Fibroblast of villous mesenchyme (primary cell): Measurements from ENCODE around the gene HS3ST3A1. TPM values are rescaled to one million over a fixed set of nuclear protein-coding genes. Genes with fewer than 3 reads are reported as not detected.

Experiments
- DNase-seq: peaks from one replicate; pipeline ENCODE4 v3.0.0-alpha.2; 2010; ENCODE audit warnings: low read depth
- H3K4me3 ChIP-seq: 2 replicates; pipeline ENCODE4 v1.5.1; 2011; ENCODE audit warnings: low read depth, mild to moderate bottlenecking, low read length
- total RNA-seq: library from RNA; depleted of rRNA; stranded (reverse); fragments of >200 nt; gene quantifications from 2 replicates; pipeline ENCODE4 v1.2.3, GENCODE V29; 2012
- TF ChIP-seq, protein P1 (sequence below): IDR thresholded peaks from 2 replicates; pipeline ENCODE4 v1.5.1; 2012; ENCODE audit warnings: low read depth, mild to moderate bottlenecking, low read length; ENCODE audit not compliant: insufficient read depth

Gene HS3ST3A1
- total RNA-seq, 1 donor: 13.8 TPM

DNA sequence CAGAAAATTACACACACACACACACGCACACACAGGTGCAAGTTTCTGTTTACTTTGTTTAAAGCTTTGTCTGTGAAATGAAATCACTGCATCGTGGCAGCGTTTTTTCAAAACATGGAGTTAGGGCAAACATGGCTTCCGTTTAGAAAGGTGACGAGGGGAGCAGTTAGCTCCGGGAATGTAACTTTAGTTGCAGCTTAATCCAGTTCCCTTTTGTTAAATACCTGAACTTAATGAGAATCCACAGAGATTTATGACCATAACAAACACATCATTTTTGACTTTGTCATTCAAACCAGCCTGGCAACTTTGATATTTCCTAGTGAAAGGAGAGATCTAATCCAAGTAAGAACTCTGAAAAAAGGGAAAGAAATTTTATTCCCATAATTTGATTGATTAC, 12.1 kb downstream of the HS3ST3A1 start:
- no peak overlapping the region for H3K4me3 ChIP-seq
- no peak for DNase-seq
- TF ChIP-seq, protein P1, sequence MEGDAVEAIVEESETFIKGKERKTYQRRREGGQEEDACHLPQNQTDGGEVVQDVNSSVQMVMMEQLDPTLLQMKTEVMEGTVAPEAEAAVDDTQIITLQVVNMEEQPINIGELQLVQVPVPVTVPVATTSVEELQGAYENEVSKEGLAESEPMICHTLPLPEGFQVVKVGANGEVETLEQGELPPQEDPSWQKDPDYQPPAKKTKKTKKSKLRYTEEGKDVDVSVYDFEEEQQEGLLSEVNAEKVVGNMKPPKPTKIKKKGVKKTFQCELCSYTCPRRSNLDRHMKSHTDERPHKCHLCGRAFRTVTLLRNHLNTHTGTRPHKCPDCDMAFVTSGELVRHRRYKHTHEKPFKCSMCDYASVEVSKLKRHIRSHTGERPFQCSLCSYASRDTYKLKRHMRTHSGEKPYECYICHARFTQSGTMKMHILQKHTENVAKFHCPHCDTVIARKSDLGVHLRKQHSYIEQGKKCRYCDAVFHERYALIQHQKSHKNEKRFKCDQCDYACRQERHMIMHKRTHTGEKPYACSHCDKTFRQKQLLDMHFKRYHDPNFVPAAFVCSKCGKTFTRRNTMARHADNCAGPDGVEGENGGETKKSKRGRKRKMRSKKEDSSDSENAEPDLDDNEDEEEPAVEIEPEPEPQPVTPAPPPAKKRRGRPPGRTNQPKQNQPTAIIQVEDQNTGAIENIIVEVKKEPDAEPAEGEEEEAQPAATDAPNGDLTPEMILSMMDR: no peak

DNA sequence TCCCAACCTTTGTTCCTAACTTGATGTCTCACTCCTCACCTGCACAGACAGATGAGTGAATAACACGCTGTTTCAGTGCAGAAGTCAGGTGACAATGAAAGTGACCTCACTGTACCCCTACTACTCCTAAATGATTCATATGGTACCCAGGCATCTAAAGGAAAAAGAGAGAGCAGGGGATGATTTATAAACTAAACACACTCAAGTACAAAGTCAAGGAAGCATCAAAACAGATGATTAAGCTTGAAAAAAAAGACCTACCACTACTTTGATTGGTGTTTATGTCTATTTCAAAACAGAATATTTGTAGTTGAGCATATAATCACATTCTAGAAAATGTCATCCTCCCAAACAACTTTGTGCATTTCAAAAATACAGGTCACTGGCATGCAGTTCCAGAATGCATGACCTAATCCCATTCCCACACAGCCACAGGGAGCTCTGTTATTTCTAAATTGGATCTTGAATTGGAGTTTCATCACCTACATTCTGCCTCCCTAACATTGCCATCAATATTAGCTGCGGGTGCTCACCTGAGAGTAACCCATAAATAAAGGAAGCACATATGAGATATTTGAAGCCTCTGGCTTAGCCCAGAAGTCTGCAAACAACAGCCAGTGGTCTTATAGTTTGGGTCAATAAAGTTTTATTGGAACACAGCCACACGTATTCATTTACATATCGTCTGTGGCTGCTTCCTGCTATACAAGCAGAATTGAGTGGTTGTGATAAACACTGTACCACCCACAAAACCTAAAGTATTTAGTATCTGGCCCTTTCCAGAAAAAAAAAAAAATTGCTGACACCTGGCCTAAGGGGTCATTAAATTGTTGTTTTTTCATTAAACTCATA, 14.0 kb downstream of the HS3ST3A1 start:
- H3K4me3 ChIP-seq: no peak overlapping the region
- TF ChIP-seq, protein P1: no peak
- DNase-seq: peak; percentile 68

GRCh38 chr17:13584701-13585080, 17.0 kb downstream of the HS3ST3A1 start:
- H3K4me3 ChIP-seq: no peak overlapping the region
- TF ChIP-seq, protein P1: no peak
- peak; percentile 27 for DNase-seq

DNA sequence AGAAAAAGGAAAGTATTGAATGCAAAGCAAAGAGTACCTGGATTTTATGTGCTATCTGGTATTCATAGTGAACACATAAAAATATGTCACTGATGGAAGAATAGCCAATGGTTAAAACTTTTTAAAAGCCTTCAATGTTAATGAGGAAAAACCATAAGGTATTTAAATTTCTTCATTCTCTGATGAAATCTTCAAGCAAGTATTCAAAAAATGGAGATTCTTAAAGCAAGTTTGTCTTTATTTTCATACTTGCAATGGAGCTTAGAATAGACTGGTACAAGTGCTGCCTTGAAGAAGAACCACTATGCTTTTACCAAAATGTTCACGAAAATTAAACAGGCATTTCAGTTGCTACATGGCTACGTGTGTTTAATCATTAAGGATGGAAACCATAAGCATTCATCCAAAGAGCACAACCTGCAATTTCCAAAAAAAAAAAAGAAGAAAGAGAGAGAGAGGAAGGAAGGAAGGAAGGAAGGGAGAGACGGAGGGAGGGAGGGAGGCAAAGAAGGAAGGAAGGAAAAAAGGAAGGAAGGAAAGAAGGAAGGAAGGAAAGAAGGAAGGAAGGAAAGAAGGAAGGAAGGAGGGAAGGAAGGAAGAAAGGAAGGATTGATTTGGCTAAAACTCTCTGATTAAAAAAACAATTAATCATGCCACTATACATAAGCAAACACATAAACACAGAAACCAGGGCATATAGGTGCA, 17.6 kb downstream of the HS3ST3A1 start:
- H3K4me3 ChIP-seq: no peak overlapping the region

GRCh38 chr17:13582776-13583547, 18.8 kb downstream of the HS3ST3A1 start:
- DNase-seq: peak; percentile 73
- no peak overlapping the region for H3K4me3 ChIP-seq
- TF ChIP-seq, protein P1: no peak

More for the DNA sequence above, 17.6 kb downstream of the HS3ST3A1 start:
- DNase-seq: no peak
- TF ChIP-seq, protein P1: no peak

- TF ChIP-seq, protein P1: no peak
- DNase-seq: no peak
- no peak overlapping the region for H3K4me3 ChIP-seq
Observed at GRCh38 chr17:13581925-13582324, 19.8 kb downstream of the HS3ST3A1 start.
